ACC112 (cell line): ENCODE data around the gene VDAC1.
A peak's percentile ranks its signal among the peaks of the same experiment; 100 is the strongest.

Source experiments
- H2AFZ ChIP-seq: fragments of 200-600 bp; sonication (generic); one replicate; pipeline ENCODE4 v1.6.0; 2017; ENCODE audit warnings: antibody characterized with exemption, low read length; ENCODE audit not compliant: unreplicated experiment
- H3K27ac ChIP-seq: fragments of 200-600 bp; sonication (generic); 2 replicates; pipeline ENCODE4 v1.5.1; 2014; ENCODE audit warnings: low read depth, mild to moderate bottlenecking, antibody characterized with exemption, low read length, moderate library complexity
- H3K27me3 ChIP-seq: fragments of 200-600 bp; sonication (generic); 2 replicates; pipeline ENCODE4 v1.6.1; 2014; ENCODE audit warnings: mild to moderate bottlenecking, antibody characterized with exemption, low read length, moderate library complexity, mixed read lengths; ENCODE audit not compliant: insufficient read depth
- H3K36me3 ChIP-seq: fragments of 200-600 bp; sonication (generic); 2 replicates; pipeline ENCODE4 v1.6.1; 2016; ENCODE audit warnings: mild to moderate bottlenecking, antibody characterized with exemption, low read length, moderate library complexity, mixed read lengths; ENCODE audit not compliant: insufficient read depth
- H3K4me1 ChIP-seq: fragments of 200-600 bp; sonication (generic); one replicate; pipeline ENCODE4 v1.6.1; 2016; ENCODE audit warnings: low read length, mixed read lengths; ENCODE audit not compliant: insufficient read depth, unreplicated experiment, control insufficient read depth
- H3K4me3 ChIP-seq: fragments of 200-600 bp; sonication (generic); 2 replicates; pipeline ENCODE4 v1.5.1; 2014; ENCODE audit warnings: mild to moderate bottlenecking, low read depth, low read length
- H3K79me2 ChIP-seq: fragments of 200-600 bp; sonication (generic); one replicate; pipeline ENCODE4 v1.6.0; 2016; ENCODE audit warnings: low read length; ENCODE audit not compliant: control insufficient read depth, unreplicated experiment, insufficient read depth

Gene VDAC1

DNA sequence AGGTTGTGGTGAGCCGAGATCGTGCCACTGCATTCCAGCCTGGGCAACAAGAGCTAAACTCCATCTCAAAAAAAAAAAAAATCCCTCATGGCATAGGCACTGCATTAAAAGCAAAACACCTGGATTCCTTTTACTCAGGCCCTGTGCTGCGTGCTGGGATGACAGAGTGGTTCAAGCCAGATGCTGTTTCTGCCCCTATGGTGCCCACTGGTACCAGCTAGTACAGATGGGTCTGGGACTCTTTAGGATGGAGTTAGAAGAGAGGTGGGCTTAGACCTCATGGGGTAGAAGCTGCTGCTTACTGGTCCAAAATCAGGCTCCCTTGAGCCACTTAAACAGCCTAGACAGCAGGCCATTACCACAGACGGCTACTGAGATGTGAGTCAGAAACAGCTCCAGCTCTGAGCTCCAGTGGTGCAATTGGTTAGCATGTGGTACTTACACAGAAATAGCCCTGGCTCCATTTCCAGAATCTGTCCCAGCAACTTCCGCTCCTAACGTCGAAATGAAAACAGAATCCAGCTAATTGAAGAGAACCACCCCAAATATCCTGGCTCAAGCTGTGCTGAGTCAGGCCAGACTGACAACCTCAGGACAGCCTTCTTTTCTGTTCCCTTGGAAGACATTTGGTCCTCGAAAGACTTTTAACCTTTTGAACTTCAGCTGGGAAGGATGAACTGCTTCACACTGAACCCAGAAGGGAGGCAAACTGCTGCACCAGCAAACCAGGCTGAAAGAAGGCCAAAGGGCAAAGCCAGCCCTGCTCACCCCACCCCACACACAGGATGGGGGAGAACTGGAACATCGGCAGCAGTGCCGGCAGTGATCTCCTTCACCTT, 51.8 kb downstream of the VDAC1 start:
- H3K27ac ChIP-seq, result peak overlapping the region; percentile 66

DNA sequence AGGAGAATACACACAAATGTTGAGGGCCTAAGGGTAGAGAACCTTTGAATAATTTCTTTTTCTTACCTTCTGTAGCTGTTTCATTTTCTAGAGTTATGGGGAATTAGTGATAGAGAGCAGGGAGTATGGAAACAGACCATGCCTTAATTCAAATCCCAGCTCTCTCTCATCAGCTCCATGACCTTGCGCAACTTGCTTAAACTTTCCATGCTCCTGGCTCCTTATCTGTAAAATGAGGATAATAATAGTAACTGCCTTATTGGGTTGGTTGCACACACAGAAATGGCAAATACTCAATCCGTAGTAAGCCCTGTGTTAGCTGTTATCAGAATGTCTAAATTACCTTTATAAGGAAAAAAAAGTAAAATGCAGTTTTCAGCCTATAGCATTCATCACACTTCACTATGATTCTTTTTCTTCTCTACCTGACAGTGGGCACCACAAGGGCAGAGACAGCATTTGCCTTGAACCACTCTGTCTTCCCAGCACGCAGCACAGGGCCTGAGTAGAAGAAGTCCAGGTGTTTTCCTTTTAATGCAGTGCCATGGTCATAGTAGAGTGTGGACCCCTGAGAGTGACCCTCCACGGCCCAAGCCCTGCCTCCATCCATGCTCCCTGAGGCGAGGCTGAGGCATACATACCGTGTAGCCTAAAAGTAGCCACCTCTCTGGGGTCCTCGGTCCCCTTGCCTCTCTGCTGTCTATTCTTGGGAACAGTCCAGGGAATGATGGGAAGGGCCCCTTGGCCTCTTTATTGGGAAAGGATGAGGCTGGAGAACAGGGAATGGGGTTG, 53.8 kb downstream of the VDAC1 start:
- Histone ChIP-seq H3K27me3 (no peaks in the 10 kb centered on the region), H3K4me3 (no peak overlapping the region), H2AFZ (no peak overlapping the region), H3K36me3 (peaks cover 3% of the 10 kb centered on the region), H3K79me2 (no peaks in the 10 kb centered on the region), H3K27ac (no peak overlapping the region), H3K4me1 (peaks cover 16% of the 10 kb centered on the region)

More for the DNA sequence above, 51.8 kb downstream of the VDAC1 start:
- H3K4me1 ChIP-seq, result peaks cover 16% of the 10 kb centered on the region
- no peaks in the 10 kb centered on the region for H3K79me2 ChIP-seq
- peaks cover 9% of the 10 kb centered on the region for H3K36me3 ChIP-seq
- no peak overlapping the region for H3K4me3 ChIP-seq
- peak overlapping the region; percentile 8 for H2AFZ ChIP-seq
- no peaks in the 10 kb centered on the region for H3K27me3 ChIP-seq

DNA sequence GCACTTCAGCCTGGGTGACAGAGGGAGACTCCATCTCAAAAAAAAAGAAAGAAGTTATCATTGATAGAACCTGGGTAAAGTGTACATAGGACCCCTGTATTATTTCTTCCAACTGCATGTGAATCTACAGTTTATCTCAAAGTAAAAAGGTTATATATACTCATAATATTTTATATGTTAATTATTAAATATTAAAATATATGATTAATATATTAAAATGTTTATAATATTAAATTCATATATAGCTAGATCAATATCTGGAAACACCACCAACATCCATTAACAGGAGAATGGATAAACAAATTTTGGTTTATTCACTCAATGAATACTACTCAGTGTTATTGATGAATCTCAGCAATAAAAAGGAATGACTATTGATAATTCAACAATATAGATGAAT, 56.1 kb downstream of the VDAC1 start:
- H3K4me1 ChIP-seq, result peaks cover 14% of the 10 kb centered on the region
- no peak overlapping the region for H3K27ac ChIP-seq
- no peak overlapping the region for H3K4me3 ChIP-seq
- H3K27me3 ChIP-seq, result no peaks in the 10 kb centered on the region
- no peak overlapping the region for H2AFZ ChIP-seq
- H3K36me3 ChIP-seq, result no peaks in the 10 kb centered on the region
- no peaks in the 10 kb centered on the region for H3K79me2 ChIP-seq

DNA sequence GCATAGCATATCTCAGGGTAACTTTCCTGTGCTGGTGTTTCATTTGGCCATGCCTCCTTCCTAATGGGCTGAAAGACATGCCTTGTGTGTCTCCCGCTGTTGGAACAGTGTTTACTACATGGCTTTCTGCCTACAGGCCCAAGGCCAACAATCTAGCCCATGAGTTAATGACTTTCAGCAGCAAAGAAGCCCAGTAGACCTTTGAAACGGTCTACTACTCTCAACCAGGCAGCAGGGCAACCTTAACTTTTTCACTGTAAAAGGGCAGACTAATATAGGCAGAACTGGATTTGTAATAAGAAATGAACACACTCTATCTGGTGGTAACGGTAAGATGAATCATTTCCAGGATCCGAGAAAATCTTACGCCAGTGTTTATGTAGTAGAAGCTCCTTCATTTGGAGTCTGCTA, 57.3 kb downstream of the VDAC1 start:
- Histone ChIP-seq H3K4me3 (no peak overlapping the region), H3K4me1 (peaks cover 2% of the 10 kb centered on the region), H3K36me3 (no peaks in the 10 kb centered on the region), H2AFZ (no peak overlapping the region), H3K27me3 (no peaks in the 10 kb centered on the region), H3K27ac (no peak overlapping the region), H3K79me2 (no peaks in the 10 kb centered on the region)

DNA sequence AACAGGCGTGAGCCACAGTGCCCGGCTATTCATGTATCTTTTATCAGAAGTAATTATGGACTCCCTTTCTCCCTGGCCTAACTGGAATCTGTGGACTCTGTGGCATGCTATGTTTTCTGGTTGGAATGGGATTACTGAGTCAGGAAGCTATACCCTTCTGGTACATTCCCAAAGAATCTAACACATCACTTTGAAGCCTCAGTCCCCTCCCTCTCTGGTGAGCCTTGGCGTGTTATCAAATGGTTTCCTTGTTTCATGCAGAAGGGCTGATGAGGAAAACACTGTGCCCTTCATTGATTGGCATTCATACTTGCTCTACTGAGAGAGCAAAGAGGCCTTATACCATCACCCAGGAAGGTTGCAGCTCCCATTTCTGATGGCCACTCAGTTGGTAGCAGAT, 59.2 kb downstream of the VDAC1 start:
- H2AFZ ChIP-seq, result no peak overlapping the region
- H3K27ac ChIP-seq, result no peak overlapping the region
- H3K4me1 ChIP-seq, result no peaks in the 10 kb centered on the region
- no peaks in the 10 kb centered on the region for H3K79me2 ChIP-seq
- H3K4me3 ChIP-seq, result no peak overlapping the region
- no peaks in the 10 kb centered on the region for H3K27me3 ChIP-seq
- no peaks in the 10 kb centered on the region for H3K36me3 ChIP-seq

DNA sequence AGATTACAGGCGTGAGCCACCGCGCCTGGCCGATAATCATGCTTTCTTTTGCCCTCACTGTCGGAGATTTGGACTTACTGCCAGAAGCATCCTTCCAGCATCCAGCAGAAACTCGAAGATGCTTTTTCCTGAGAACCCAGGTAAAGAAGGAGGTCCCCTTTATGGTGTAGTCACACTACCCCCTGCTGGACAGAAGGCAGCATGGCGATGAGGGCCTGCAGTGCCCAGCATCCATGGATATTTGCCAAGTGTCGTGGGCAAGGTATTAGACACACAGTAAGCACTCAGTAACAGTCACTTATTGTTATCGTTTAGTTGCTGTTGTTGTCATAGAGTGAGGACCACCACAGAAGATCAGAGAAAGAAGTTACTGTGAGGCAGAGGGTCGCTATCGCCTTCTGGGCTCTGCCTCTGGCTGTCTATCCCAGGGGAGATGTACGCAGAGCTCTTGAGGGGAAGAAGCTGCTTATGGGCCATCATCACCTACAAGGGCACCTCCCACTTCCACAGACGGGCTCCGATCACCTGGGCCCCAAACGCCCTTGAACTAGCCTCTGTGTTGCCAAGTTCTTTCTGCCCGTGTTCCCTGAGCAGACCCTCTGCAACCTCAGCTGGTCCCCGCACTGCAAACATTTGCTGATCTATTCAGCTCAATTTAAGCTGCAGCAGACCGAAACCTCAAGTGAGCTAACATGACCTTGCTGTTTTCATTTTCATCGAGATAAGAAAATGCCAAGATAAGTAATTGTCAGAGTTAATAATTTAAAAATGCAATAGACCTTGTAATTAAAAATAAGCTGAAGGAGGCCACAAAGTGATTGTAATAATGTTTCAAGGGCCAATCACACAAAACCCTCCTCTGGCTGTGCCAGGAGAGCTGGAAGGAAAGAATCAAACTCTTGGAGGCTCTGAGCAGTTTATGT, 60.3 kb downstream of the VDAC1 start:
- no peak overlapping the region for H3K4me3 ChIP-seq
- H2AFZ ChIP-seq, result no peak overlapping the region
- no peak overlapping the region for H3K27ac ChIP-seq

DNA sequence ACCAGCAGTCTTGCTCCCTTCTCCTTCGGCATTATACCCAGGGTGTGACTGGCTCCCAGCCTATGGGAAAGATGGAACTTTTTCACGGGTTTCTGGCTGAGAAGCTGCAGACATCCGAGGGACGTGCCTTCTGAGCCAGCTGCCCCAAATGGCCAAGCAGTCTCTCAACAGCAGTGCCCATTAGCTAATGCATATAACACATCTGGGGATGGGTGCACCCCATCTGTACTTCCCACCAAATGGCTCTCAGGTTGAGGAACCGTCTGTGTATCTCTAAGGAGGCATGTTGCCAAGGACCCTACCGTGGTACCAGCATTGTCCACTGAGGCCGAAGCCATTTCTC, 61.3 kb downstream of the VDAC1 start:
- no peaks in the 10 kb centered on the region for H3K27me3 ChIP-seq
- no peaks in the 10 kb centered on the region for H3K36me3 ChIP-seq
- H3K4me1 ChIP-seq, result no peaks in the 10 kb centered on the region
- no peak overlapping the region for H2AFZ ChIP-seq
- no peak overlapping the region for H3K27ac ChIP-seq
- H3K79me2 ChIP-seq, result no peaks in the 10 kb centered on the region
- no peak overlapping the region for H3K4me3 ChIP-seq

More for the DNA sequence above, 60.3 kb downstream of the VDAC1 start:
- Histone ChIP-seq H3K79me2 (no peaks in the 10 kb centered on the region), H3K36me3 (no peaks in the 10 kb centered on the region), H3K4me1 (no peaks in the 10 kb centered on the region), H3K27me3 (no peaks in the 10 kb centered on the region)

DNA sequence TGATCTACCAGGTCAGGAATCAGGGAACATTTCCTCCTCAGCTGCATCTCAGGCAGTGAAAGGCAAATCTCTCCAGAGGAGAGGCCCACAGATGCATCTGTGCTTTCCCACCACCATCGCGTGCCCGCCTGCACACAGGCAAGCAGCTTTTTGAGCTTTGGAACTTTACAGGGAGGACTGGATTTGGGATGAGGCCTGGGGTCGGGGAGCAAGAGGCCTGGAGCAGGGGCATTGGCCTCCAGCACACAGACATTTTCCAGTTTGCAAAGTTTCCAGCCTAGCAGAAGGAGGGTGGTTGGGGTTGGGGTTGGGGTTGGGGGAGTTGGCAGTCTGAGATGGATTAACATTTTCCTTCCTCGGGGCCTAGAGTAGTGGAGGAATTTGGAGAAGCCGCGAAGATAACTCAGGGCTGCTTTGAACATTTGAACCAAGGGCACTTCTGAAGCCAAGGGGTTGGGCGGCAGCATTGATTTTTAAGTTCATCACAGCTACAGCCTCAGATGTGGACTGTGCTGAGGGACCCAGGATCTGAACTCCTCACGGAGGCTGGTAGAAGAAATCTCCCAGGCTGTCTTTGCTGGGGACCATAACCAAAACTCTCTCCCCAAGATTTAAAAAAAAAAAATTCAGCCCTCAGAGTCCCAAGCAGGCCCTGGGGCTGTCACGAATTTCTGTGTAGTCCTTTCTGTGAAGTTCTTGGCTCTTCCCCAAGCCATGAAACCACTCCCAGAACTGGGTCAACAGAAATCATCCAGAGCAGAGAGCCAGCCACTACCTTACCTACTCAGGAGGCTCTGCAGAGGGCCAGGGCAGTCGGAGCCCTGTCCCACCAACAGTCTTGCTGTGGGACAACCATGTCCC, 61.9 kb downstream of the VDAC1 start:
- H3K27ac ChIP-seq, result no peak overlapping the region
- H3K27me3 ChIP-seq, result no peaks in the 10 kb centered on the region
- H2AFZ ChIP-seq, result no peak overlapping the region
- no peaks in the 10 kb centered on the region for H3K4me1 ChIP-seq
- H3K4me3 ChIP-seq, result no peak overlapping the region
- H3K79me2 ChIP-seq, result no peaks in the 10 kb centered on the region
- no peaks in the 10 kb centered on the region for H3K36me3 ChIP-seq

DNA sequence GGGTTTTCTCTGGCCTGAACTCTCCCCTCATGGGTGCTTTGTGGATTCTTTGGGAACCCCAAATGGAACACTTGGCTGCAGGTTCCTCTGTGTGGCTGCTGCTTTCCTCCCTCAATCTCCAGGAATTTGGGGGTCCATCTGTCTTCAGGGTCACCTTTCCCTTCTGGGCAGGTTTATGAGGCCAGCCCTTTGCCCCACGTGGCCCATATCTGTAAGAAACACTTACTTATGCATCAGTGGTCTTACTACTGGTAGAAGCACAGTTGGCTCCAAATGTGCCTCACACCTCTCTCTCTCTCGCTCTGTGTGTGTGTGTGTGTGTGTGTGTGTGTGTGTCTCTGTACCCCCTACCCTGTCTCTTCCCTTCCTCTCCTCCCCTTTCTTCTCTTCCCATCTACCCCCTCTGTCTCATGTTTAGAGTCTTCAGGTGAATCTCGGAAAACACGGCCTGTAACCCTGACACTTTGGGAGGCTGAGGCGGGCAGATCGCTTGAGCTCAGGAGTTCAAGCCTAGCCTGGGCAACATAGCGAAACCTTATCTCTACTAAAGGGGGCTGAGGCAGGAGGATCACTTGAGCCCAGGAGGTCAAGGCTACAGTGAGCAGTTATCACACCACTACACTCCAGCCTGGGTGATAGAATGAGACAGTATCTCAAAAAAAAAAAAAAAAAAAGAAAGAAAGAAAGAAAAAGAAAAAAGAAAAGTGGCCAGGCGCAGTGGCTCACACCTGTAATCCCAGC, 63.1 kb downstream of the VDAC1 start:
- H3K4me1 ChIP-seq, result no peaks in the 10 kb centered on the region
- no peak overlapping the region for H3K4me3 ChIP-seq
- H3K27me3 ChIP-seq, result no peaks in the 10 kb centered on the region
- H3K27ac ChIP-seq, result no peak overlapping the region
- H3K79me2 ChIP-seq, result no peaks in the 10 kb centered on the region
- no peak overlapping the region for H2AFZ ChIP-seq
- no peaks in the 10 kb centered on the region for H3K36me3 ChIP-seq
